Ascending aorta (tissue), 2 donors: Measurements from ENCODE around the gene PPM1J. TPM values are rescaled to one million over a fixed set of nuclear protein-coding genes. Genes with fewer than 3 reads are reported as not detected.

ENCODE experiments used
- DNase-seq, 2 donors: peaks; one replicate each; pipeline ENCODE4 v3.0.0-alpha.2; 2019; ENCODE audit warnings: low spot score in 2 of 2
- H3K27ac ChIP-seq, 2 donors: fragments of 200-600 bp; sonication (generic); one replicate each; pipeline ENCODE4 v1.5.1; 2016 to 2017; ENCODE audit warnings: mild to moderate bottlenecking in 1 of 2
- H3K27me3 ChIP-seq: fragments of 200-600 bp; sonication (generic); one replicate; pipeline ENCODE4 v1.5.1; 2017
- H3K36me3 ChIP-seq, 2 donors: fragments of 200-600 bp; sonication (generic); one replicate each; pipeline ENCODE4 v1.5.1; 2016
- H3K4me1 ChIP-seq, 2 donors: fragments of 200-600 bp; sonication (generic); one replicate each; pipeline ENCODE4 v1.5.1; 2016 to 2017; ENCODE audit warnings: mild to moderate bottlenecking in 1 of 2
- H3K4me3 ChIP-seq, 2 donors: fragments of 200-600 bp; sonication (generic); one replicate each; pipeline ENCODE4 v1.5.1; 2016 to 2017; ENCODE audit warnings: mild to moderate bottlenecking in 1 of 2
- H3K9me3 ChIP-seq, 2 donors: fragments of 200-600 bp; sonication (generic); one replicate each; pipeline ENCODE4 v1.5.1; 2016
- CTCF ChIP-seq, 3 experiments: fragments of 200-600 bp in 2 of 3; fragments of 450-650 bp in 1 of 3; sonication (generic) in 2 of 3; IDR thresholded peaks; one replicate each; pipeline ENCODE4 v1.5.1; 2016 to 2019; ENCODE audit warnings: antibody characterized with exemption in 3 of 3, mild to moderate bottlenecking in 1 of 3, moderate library complexity in 1 of 3
- intact Hi-C: fragments of 100-400 bp; cut with DNase I; formaldehyde crosslinking; loops from one replicate; pipeline ENCODE4 v1.15.1; 2023
- total RNA-seq: library from RNA; depleted of rRNA; stranded (reverse); fragments of >200 nt; gene quantifications from one replicate; pipeline ENCODE4 v1.1.0, GENCODE V29; 2016

Gene PPM1J
- total RNA-seq, 1 donor from 2014 or later, result 10.0 TPM

GRCh38 chr1:112685913-112686312 is 29.2 kb downstream of the PPM1J start:
- Histone ChIP-seq H3K36me3 (peaks cover 8 to 18% of the 10 kb centered on the region in 2 donors), H3K27ac (no peak overlapping the region), H3K27me3 (no peaks in the 10 kb centered on the region), H3K4me3 (no peak overlapping the region), H3K9me3 (no peaks in the 10 kb centered on the region), H3K4me1 (no peaks in the 10 kb centered on the region)
- intact Hi-C loops, result no loop called here
- TF ChIP-seq CTCF (IDR thresholded peaks at IDR 0.05), result no peak
- DNase-seq, result no peak

GRCh38 chr1:112678605-112679004 is 36.5 kb downstream of the PPM1J start:
- no peak for DNase-seq
- no peak for TF ChIP-seq CTCF (IDR thresholded peaks at IDR 0.05)
- H3K27me3 ChIP-seq, result no peaks in the 10 kb centered on the region
- peaks cover 0 to 9% of the 10 kb centered on the region in 2 donors for H3K4me1 ChIP-seq
- intact Hi-C loops, result loop anchor here (10.0 kb wide), 1 partner anchor 174 kb away; the partner anchor contains the start of gene WNT2B
- no peak overlapping the region for H3K4me3 ChIP-seq
- H3K36me3 ChIP-seq, result no peaks in the 10 kb centered on the region
- H3K9me3 ChIP-seq, result no peaks in the 10 kb centered on the region
- H3K27ac ChIP-seq, result no peak overlapping the region

GRCh38 chr1:112677501-112677900 is 37.6 kb downstream of the PPM1J start:
- Histone ChIP-seq H3K9me3 (no peaks in the 10 kb centered on the region), H3K36me3 (no peaks in the 10 kb centered on the region), H3K4me1 (peaks cover 0 to 17% of the 10 kb centered on the region in 2 donors), H3K27me3 (no peaks in the 10 kb centered on the region), H3K4me3 (no peak overlapping the region), H3K27ac (no peak overlapping the region)
- no peak for DNase-seq
- intact Hi-C loops, result loop anchor here (10.0 kb wide), 1 partner anchor 173 kb away; the partner anchor contains the start of gene WNT2B
- no peak for TF ChIP-seq CTCF (IDR thresholded peaks at IDR 0.05)

- H3K9me3 ChIP-seq, result no peaks in the 10 kb centered on the region
- no peaks in the 10 kb centered on the region for H3K36me3 ChIP-seq
- peaks cover 0 to 17% of the 10 kb centered on the region in 2 donors for H3K4me1 ChIP-seq
- H3K27ac ChIP-seq, result no peak overlapping the region
- TF ChIP-seq CTCF (IDR thresholded peaks at IDR 0.05), result no peak
- intact Hi-C loops, result loop anchor here (10.0 kb wide), 1 partner anchor 172 kb away; the partner anchor contains the start of gene WNT2B
- no peak for DNase-seq
- H3K27me3 ChIP-seq, result no peaks in the 10 kb centered on the region
- no peak overlapping the region for H3K4me3 ChIP-seq
Observed at GRCh38 chr1:112676543-112676942, 38.6 kb downstream of the PPM1J start.

- intact Hi-C loops, result loop anchor here (1.0 to 10.0 kb wide), 3 partner anchors 28 to 171 kb away; partner anchors contain the start of genes CAPZA1, ST7L and WNT2B
- no peaks in the 10 kb centered on the region for H3K9me3 ChIP-seq
- no peak for TF ChIP-seq CTCF (IDR thresholded peaks at IDR 0.05)
- peaks cover 0 to 17% of the 10 kb centered on the region in 2 donors for H3K4me1 ChIP-seq
- H3K27ac ChIP-seq, result peak overlapping the region; percentile 85 to 89
- no peaks in the 10 kb centered on the region for H3K27me3 ChIP-seq
- DNase-seq, result no peak
- H3K4me3 ChIP-seq, result peak overlapping the region; percentile 90 to 99
- H3K36me3 ChIP-seq, result no peaks in the 10 kb centered on the region
Observed at GRCh38 chr1:112675728-112676381, 39.3 kb downstream of the PPM1J start.
